HTR-8/SVneo (cell line): ENCODE data around the gene PDK2.

Experiments
- DNase-seq: peaks from one replicate; pipeline ENCODE4 v3.0.0; 2011; ENCODE audit warnings: low spot score, mixed read lengths; ENCODE audit not compliant: insufficient read length
- FAIRE-seq: peaks from 2 replicates; lab custom pipeline; 2011; peaks lifted over from hg19 to GRCh38; lab: Jason Lieb, UNC

The PDK2 gene

DNA sequence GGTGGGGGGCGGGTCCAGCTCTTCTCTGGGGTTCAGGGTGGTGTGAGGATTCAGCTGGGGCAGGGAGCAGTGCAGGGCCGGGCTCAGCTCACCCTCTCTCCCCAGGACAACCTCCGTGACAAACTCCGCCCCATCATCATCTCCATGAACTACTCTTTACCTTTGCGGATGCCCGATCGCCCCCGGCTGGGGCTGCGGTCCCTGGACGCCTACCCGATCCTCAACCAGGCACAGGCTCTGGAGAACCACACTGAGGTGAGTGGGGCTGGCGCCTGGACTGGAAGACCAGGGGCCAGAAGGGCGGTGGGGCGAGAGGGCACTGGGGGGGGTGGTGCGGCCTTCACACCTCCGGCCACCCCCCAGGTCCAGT, 18.9 kb upstream of the PDK2 start:
- DNase-seq (no peak), FAIRE-seq (no peak)

GRCh38 chr17:50076591-50077235, 18.4 kb upstream of the PDK2 start:
- FAIRE-seq, result peak; percentile 67
- DNase-seq, result no peak

DNA sequence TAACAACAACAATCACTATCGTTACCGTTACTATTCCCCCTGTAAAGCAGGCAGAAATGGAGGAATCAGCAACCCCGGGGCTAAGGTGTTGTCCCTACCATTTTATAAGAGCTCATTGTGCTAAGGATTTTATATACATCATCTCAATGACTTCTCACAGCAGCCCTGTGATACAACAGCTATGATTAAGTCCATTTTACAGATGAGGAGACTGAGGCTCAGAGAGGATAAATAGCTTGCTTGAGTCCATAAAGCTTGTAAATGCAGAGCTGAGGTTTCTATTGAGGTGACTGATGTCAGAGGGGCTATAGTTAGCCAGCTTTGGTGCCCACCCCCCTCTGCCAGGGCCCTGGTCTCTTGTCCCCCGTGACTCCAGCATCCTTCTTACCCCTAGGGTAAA, 16.7 kb upstream of the PDK2 start:
- FAIRE-seq, result no peak
- DNase-seq, result no peak

- no peak for DNase-seq
- peak; percentile 83 for FAIRE-seq
These were observed 15.6 kb upstream of the PDK2 start for GRCh38 chr17:50079334-50080095.

- no peak for FAIRE-seq
- no peak for DNase-seq
These were observed 15.1 kb upstream of the PDK2 start for GRCh38 chr17:50080096-50080480.

DNA sequence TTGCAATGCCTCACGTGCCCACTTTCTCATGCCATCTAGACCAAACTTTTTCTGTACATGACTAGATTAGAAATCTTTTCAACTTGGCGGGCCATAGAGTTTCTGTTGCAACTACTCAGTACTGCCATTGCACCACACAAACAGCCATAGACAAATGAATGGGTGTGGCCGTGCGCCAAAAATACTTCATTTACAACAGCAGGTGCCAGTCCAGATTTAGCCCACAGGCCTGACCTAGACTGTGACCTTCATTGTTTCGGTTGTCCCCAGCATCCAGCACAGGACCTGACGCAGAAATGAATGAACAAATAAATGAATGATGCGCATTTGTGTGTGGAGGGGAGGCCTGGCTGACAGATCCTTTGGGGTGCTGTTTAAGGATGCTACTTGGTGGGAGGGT, 14.3 kb upstream of the PDK2 start:
- DNase-seq, result no peak
- FAIRE-seq, result peak; percentile 96

GRCh38 chr17:50081757-50082156, 13.4 kb upstream of the PDK2 start:
- FAIRE-seq (peak; percentile 13), DNase-seq (no peak)

GRCh38 chr17:50087246-50087911, 7.8 kb upstream of the PDK2 start:
- FAIRE-seq (peak; percentile 95), DNase-seq (peak; percentile 91)

GRCh38 chr17:50087912-50088405, 7.2 kb upstream of the PDK2 start:
- FAIRE-seq, result no peak
- DNase-seq, result no peak

DNA sequence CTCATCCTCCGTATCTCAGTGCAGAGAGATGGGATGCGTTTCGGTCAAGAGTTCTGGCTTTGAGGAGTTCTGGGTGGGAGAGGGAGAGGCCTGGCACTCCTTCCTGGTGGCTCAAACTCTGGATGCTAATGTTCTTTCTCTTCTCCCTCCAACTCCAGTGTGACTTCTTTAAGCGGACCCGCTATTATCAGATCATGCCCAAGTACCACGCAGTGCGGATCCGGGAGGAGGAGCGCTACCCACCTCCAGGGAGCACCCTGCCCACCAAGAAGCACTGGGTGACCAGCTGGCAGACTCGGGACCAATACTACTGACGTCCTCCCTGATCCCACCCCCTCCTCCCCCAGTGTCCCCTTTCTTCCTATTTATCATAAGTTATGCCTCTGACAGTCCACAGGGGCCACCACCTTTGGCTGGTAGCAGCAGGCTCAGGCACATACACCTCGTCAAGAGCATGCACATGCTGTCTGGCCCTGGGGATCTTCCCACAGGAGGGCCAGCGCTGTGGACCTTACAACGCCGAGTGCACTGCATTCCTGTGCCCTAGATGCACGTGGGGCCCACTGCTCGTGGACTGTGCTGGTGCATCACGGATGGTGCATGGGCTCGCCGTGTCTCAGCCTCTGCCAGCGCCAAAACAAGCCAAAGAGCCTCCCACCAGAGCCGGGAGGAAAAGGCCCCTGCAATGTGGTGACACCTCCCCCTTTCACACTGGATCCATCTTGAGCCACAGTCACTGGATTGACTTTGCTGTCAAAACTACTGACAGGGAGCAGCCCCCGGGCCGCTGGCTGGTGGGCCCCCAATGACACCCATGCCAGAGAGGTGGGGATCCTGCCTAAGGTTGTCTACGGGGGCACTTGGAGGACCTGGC, 6.0 kb upstream of the PDK2 start:
- DNase-seq (no peak), FAIRE-seq (peak; percentile 60)

- FAIRE-seq (no peak), DNase-seq (no peak)
These were observed 5.1 kb upstream of the PDK2 start for GRCh38 chr17:50090071-50090470.

DNA sequence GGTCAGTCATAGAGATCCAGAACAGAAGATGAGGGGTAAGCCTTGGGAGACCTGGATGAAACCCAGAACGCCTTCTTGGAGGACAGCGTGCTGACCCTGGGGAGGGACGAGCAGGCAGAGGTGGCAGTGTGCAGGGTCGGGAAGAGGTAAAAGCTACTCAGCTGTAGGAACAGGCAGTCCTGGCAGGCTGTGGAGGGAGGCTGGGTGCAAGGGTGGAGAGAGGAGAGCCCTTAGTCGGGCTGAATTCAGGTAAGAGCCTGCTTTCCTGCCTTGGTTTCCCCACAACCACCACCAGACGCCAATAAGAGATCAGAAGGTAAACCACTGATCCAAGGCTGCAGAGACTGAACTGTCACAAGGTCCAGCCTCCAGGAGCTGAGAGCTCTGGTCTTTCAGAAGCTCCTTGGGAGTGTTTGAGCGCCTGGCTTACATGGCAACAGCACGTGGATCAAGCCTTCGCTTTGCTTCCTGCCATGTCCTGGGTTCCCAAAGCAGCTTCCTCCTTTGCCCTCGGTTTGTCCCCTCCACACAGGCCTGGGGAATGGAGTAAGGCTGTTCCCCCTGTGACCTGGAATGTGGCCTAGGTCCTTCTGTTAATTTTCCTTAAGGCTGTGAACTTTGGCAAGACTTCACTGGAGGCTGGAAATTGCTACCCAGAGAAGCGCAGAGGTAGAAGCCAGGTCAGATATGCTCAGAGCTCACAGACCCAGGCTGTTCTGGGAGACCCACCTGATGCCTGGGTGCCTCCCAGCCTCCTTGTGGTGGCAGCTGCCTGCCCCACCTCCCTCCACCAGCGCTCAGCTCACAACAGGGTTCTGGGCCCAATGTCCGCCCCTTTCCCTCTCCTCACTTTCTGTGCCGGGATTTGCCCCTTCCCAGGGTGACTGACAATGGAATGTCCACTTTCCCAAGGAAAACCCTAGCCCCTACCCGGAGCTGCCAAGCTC, 3.9 kb upstream of the PDK2 start:
- FAIRE-seq, result no peak
- DNase-seq, result no peak

- no peak for FAIRE-seq
These were observed 3.2 kb upstream of the PDK2 start for GRCh38 chr17:50091918-50092285.

DNA sequence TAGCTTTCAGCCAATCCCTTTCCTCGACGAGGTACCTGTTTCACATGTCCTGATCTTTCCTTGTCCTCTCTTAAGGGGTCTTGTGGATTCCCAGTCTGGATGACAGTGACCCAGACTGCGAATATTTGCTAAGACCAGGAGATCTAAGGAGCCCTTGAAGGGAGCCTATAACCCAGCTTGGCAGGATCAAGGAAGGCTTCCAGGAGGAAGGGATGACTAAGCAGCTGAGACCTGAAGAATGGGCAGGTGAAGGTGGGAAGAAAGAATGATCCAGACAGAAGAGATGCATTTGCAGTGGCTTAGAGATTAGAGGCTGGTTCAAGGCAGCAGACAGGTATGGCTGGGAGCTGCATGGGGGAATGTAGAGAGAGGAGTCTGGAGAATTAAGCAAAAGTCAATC, 1.9 kb upstream of the PDK2 start:
- DNase-seq, result no peak
- FAIRE-seq, result no peak

More at GRCh38 chr17:50091918-50092285, 3.2 kb upstream of the PDK2 start:
- DNase-seq, result no peak

- DNase-seq (no peak), FAIRE-seq (no peak)
These were observed 1.3 kb upstream of the PDK2 start for GRCh38 chr17:50093807-50094206.

- DNase-seq, result peak; percentile 89
- FAIRE-seq, result no peak
These were observed 853 bp upstream of the PDK2 start for GRCh38 chr17:50094243-50094752.

DNA sequence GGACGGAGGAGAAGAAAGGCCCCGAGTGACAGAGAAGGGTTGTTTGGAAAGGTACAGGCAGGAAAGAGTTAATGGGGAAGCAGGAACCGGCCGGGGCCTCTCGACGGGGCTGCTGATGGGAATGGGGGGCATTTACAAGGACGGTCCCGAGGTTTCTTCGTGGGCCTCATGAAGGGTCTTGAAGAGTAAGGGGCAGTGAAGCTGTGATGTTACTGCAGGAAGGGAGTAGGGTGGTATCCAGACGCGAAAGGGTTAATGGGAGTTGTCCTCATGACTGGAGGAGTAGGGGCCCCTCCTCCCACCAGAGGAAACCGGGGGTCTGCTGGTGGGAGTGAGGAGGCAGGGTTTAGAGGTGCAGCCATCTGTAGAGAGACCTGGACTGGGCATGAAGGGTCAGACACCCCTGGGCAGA, 481 bp downstream of the PDK2 start:
- FAIRE-seq, result peak; percentile 85

DNA sequence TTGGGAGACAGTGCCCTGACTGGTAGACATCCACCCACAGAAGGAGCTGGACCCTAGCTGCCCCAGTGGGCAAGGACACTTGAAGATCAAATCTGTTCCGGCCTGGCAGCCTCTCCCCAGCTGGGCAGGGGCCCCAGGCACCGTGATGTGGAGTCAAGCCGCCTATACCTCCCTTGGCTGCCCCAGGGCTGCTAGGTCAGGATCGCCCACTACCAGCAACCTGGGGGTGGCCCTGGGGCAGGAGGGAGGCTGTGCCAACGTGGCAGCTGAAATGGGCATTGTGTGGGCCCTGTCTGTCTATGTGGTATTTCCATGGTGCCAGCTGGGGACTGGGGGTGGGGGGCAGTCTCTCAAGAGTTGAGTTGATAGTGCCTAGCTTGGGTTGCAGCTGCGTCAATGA, 941 bp downstream of the PDK2 start:
- DNase-seq (no peak), FAIRE-seq (peak; percentile 69)

More for the DNA sequence above, 481 bp downstream of the PDK2 start:
- no peak for DNase-seq

GRCh38 chr17:50096758-50097157, 1.6 kb downstream of the PDK2 start:
- DNase-seq (no peak), FAIRE-seq (no peak)
